ENCODE data around the gene NHS. TPM values are rescaled to one million over a fixed set of nuclear protein-coding genes. Genes with fewer than 3 reads are reported as not detected.

NHS gene
- total RNA-seq, 1 donor from 2014 or later: 1.0 TPM

DNA sequence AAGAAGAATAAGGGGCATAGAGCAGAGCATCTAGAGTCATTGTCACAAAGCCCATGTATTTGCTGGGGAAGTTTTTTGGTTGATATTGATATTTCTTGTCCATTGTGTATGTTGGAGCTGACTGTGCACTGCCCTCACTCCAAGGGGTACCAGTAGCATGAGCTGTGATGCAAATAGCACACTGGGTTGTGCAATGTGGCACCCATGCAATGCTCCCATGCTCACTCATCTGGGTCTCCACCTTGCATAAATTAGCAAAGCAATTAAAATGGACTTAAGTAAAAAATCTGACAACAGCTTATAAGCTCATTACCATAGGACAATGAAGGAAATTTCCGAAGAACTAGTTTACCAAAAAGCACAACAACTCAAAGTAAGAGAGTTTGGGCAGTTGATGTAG, 87.9 kb downstream of the NHS start:
- Histone ChIP-seq H3K9me3 (ENCODE audit: control insufficient read depth in 3 of 3, low read length in 3 of 3) (peaks cover 0 to 2% (median 0%) of the 10 kb centered on the region in 3 donors), H3K27me3 (ENCODE audit: control insufficient read depth in 3 of 3, insufficient read depth in 3 of 3, low read length in 3 of 3) (peaks cover 0 to 3% (median 0%) of the 10 kb centered on the region in 3 donors), H3K4me3 (ENCODE audit: low read length in 3 of 3) (no peak overlapping the region), H3K4me1 (ENCODE audit: control insufficient read depth in 3 of 3, insufficient read depth in 3 of 3, low read length in 3 of 3) (no peaks in the 10 kb centered on the region), H3K9ac (ENCODE audit: low read depth in 1 of 3, low read length in 3 of 3) (no peak overlapping the region), H3K36me3 (ENCODE audit: control insufficient read depth in 3 of 3, insufficient read depth in 3 of 3, low read length in 3 of 3) (no peaks in the 10 kb centered on the region), H3K27ac (ENCODE audit: low read depth, low read length) (no peak overlapping the region)

DNA sequence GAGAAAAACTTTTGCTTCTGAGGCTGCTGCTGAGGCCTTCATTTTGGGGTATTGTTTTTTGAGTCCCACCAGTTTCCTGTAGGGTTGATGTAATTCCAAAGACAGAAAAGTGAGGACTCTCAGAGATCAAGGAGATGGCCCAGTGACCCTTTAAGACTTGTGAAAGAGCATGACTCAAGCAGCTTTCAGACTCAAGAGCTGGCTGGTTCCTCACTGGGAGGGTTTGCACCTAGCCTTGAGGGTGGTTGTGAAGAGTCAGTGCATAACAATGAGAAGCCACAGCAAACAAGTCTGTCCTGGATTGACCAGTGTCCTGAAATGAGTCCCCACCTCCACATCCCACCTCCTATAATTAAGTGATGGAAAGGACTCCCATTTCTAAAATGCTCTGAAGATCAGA, 89.2 kb downstream of the NHS start:
- no peak overlapping the region for H3K27ac ChIP-seq (ENCODE audit: low read depth, low read length)
- H3K27me3 ChIP-seq (ENCODE audit: control insufficient read depth in 3 of 3, insufficient read depth in 3 of 3, low read length in 3 of 3): peaks cover 0 to 2% (median 0%) of the 10 kb centered on the region in 3 donors
- no peak overlapping the region for H3K4me3 ChIP-seq (ENCODE audit: low read length in 3 of 3)
- H3K9ac ChIP-seq (ENCODE audit: low read depth in 1 of 3, low read length in 3 of 3): no peak overlapping the region
- no peaks in the 10 kb centered on the region for H3K4me1 ChIP-seq (ENCODE audit: control insufficient read depth in 3 of 3, insufficient read depth in 3 of 3, low read length in 3 of 3)
- no peaks in the 10 kb centered on the region for H3K36me3 ChIP-seq (ENCODE audit: control insufficient read depth in 3 of 3, insufficient read depth in 3 of 3, low read length in 3 of 3)
- peaks cover 0 to 2% (median 0%) of the 10 kb centered on the region in 3 donors for H3K9me3 ChIP-seq (ENCODE audit: control insufficient read depth in 3 of 3, low read length in 3 of 3)

DNA sequence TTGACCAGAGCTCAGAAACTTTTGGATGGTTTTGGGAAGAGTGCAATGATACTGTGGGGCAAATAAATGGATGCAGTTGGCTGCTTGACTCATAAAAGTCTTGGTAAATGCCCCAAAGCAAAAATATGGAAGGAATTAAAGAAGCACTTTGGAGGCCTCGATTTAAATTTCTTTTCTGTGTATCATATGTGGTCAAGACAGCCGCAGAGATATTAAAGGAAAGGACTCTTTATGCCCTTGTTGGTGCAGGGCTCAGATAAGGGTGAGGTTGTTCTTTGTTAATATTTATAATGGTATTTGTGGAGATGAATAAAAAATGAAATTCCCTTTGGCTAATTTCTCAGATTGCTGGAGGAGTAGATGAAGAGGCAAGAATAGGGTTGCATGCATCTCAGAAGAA, 90.2 kb downstream of the NHS start:
- Histone ChIP-seq H3K27ac (ENCODE audit: low read depth, low read length) (no peak overlapping the region), H3K4me3 (ENCODE audit: low read length in 3 of 3) (no peak overlapping the region), H3K27me3 (ENCODE audit: control insufficient read depth in 3 of 3, insufficient read depth in 3 of 3, low read length in 3 of 3) (no peaks in the 10 kb centered on the region), H3K9ac (ENCODE audit: low read depth in 1 of 3, low read length in 3 of 3) (no peak overlapping the region), H3K36me3 (ENCODE audit: control insufficient read depth in 3 of 3, insufficient read depth in 3 of 3, low read length in 3 of 3) (no peaks in the 10 kb centered on the region), H3K4me1 (ENCODE audit: control insufficient read depth in 3 of 3, insufficient read depth in 3 of 3, low read length in 3 of 3) (no peaks in the 10 kb centered on the region), H3K9me3 (ENCODE audit: control insufficient read depth in 3 of 3, low read length in 3 of 3) (peaks cover 0 to 2% (median 0%) of the 10 kb centered on the region in 3 donors)

DNA sequence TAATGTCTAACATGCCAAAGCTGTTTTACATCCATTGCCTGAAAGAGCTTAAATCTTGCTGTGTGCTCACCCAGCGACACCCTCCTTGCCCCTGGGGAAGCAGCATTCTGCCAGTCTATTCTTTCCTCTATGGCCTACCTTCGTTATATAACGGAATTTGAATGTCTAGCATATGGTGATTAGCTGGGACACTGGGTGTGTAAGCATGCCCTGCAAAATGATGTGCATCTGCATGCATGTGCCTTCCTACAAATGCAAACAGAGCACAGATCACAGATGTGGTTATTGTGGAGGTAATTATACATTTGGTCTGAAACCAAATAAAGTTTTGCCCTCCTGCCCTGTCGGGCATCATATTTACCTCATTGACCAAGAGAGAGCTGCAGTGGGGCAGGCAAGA, 90.8 kb downstream of the NHS start:
- Histone ChIP-seq H3K36me3 (ENCODE audit: control insufficient read depth in 3 of 3, insufficient read depth in 3 of 3, low read length in 3 of 3) (no peaks in the 10 kb centered on the region), H3K9ac (ENCODE audit: low read depth in 1 of 3, low read length in 3 of 3) (no peak overlapping the region), H3K9me3 (ENCODE audit: control insufficient read depth in 3 of 3, low read length in 3 of 3) (peaks cover 0 to 2% (median 0%) of the 10 kb centered on the region in 3 donors), H3K27ac (ENCODE audit: low read depth, low read length) (no peak overlapping the region), H3K27me3 (ENCODE audit: control insufficient read depth in 3 of 3, insufficient read depth in 3 of 3, low read length in 3 of 3) (no peaks in the 10 kb centered on the region), H3K4me1 (ENCODE audit: control insufficient read depth in 3 of 3, insufficient read depth in 3 of 3, low read length in 3 of 3) (no peaks in the 10 kb centered on the region), H3K4me3 (ENCODE audit: low read length in 3 of 3) (no peak overlapping the region)

DNA sequence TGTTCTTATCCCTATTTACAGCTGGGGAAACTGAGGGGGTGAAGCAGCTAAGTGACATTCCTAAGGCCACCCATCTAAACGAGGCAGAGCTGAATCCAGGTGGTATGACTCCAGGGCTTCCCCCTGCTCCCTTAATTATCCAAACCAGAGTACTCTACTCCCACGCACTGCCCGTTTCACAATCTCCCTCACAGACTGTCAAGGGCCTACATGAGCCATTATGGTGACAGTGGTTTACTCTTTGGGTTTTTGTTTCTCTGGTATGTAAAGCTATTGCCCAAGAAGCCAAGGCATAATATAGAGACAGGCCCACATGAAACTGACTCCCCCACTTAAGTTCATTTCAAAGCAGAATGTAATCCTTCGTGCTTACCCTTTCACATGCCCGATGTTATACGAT, 95.1 kb downstream of the NHS start:
- Histone ChIP-seq H3K27ac (ENCODE audit: low read depth, low read length) (no peak overlapping the region), H3K36me3 (ENCODE audit: control insufficient read depth in 3 of 3, insufficient read depth in 3 of 3, low read length in 3 of 3) (no peaks in the 10 kb centered on the region), H3K27me3 (ENCODE audit: control insufficient read depth in 3 of 3, insufficient read depth in 3 of 3, low read length in 3 of 3) (no peaks in the 10 kb centered on the region), H3K9me3 (ENCODE audit: control insufficient read depth in 3 of 3, low read length in 3 of 3) (no peaks in the 10 kb centered on the region), H3K4me1 (ENCODE audit: control insufficient read depth in 3 of 3, insufficient read depth in 3 of 3, low read length in 3 of 3) (no peaks in the 10 kb centered on the region), H3K4me3 (ENCODE audit: low read length in 3 of 3) (no peak overlapping the region), H3K9ac (ENCODE audit: low read depth in 1 of 3, low read length in 3 of 3) (no peak overlapping the region)

DNA sequence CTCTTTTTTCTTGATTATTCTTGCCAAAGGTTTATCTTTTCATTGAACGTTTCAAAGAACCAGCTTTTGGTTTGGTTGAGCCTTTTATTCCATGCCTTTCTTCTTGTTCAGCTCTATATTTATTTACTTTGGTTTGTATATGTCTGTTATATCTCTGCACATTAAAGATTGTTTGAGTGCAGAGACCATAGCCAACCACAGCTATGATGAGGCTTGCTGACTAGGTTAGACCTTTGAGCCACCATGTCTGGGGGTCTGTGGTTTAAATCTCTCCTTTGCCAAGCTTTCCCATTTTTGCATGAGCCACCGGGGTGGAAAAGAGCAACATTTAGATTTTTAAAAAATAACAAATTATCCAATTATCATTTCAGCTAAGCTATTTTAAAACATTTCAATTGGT, 96.1 kb downstream of the NHS start:
- no peak overlapping the region for H3K4me3 ChIP-seq (ENCODE audit: low read length in 3 of 3)
- no peaks in the 10 kb centered on the region for H3K27me3 ChIP-seq (ENCODE audit: control insufficient read depth in 3 of 3, insufficient read depth in 3 of 3, low read length in 3 of 3)
- no peaks in the 10 kb centered on the region for H3K9me3 ChIP-seq (ENCODE audit: control insufficient read depth in 3 of 3, low read length in 3 of 3)
- no peak overlapping the region for H3K9ac ChIP-seq (ENCODE audit: low read depth in 1 of 3, low read length in 3 of 3)
- peaks cover 0 to 5% (median 0%) of the 10 kb centered on the region in 3 donors for H3K4me1 ChIP-seq (ENCODE audit: control insufficient read depth in 3 of 3, insufficient read depth in 3 of 3, low read length in 3 of 3)
- H3K36me3 ChIP-seq (ENCODE audit: control insufficient read depth in 3 of 3, insufficient read depth in 3 of 3, low read length in 3 of 3): no peaks in the 10 kb centered on the region
- H3K27ac ChIP-seq (ENCODE audit: low read depth, low read length): no peak overlapping the region

DNA sequence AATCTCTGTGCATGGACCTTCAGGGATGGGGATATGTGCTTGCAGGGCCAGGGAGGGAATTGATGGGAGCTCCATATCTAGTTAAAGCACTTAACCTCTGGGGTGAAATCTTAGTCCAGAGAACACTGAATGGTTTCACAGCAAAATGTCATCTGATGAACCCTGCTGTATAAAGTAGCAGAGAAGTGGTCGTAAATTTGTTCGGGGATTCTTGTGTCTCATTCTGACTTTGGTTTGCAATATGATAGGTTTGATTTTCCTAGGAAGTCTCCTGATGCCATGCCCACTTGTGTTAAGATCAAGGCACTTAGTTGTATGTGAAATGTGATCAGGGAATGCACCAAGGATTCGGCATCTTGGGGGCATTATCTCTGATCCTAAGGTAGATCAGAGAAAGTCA, 96.9 kb downstream of the NHS start:
- Histone ChIP-seq H3K9ac (ENCODE audit: low read depth in 1 of 3, low read length in 3 of 3) (no peak overlapping the region), H3K4me3 (ENCODE audit: low read length in 3 of 3) (no peak overlapping the region), H3K27ac (ENCODE audit: low read depth, low read length) (no peak overlapping the region), H3K27me3 (ENCODE audit: control insufficient read depth in 3 of 3, insufficient read depth in 3 of 3, low read length in 3 of 3) (no peaks in the 10 kb centered on the region), H3K4me1 (ENCODE audit: control insufficient read depth in 3 of 3, insufficient read depth in 3 of 3, low read length in 3 of 3) (peaks cover 0 to 5% (median 0%) of the 10 kb centered on the region in 3 donors), H3K36me3 (ENCODE audit: control insufficient read depth in 3 of 3, insufficient read depth in 3 of 3, low read length in 3 of 3) (no peaks in the 10 kb centered on the region), H3K9me3 (ENCODE audit: control insufficient read depth in 3 of 3, low read length in 3 of 3) (no peaks in the 10 kb centered on the region)

DNA sequence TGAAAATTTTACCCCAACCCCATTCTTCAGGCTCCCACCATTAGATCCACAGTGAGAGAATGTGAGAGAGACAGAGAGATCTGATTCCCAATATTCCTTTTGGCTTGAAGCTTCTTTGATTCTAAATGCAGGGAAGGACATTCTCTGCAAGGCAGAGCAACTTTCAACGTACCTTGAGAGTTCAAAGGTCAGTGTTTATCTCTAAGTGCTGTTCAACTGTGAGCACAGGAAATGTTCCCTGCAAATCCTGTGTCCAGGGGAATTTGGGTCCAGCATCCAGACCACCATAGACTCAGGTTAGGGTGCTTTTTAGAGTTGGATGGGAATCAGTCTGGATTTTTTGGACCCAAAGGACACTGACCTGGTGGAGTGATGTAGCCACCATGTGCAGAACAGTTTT, 97.4 kb downstream of the NHS start:
- no peaks in the 10 kb centered on the region for H3K36me3 ChIP-seq (ENCODE audit: control insufficient read depth in 3 of 3, insufficient read depth in 3 of 3, low read length in 3 of 3)
- H3K9ac ChIP-seq (ENCODE audit: low read depth in 1 of 3, low read length in 3 of 3): no peak overlapping the region
- H3K27me3 ChIP-seq (ENCODE audit: control insufficient read depth in 3 of 3, insufficient read depth in 3 of 3, low read length in 3 of 3): no peaks in the 10 kb centered on the region
- peaks cover 0 to 5% (median 0%) of the 10 kb centered on the region in 3 donors for H3K4me1 ChIP-seq (ENCODE audit: control insufficient read depth in 3 of 3, insufficient read depth in 3 of 3, low read length in 3 of 3)
- H3K27ac ChIP-seq (ENCODE audit: low read depth, low read length): no peak overlapping the region
- no peaks in the 10 kb centered on the region for H3K9me3 ChIP-seq (ENCODE audit: control insufficient read depth in 3 of 3, low read length in 3 of 3)
- no peak overlapping the region for H3K4me3 ChIP-seq (ENCODE audit: low read length in 3 of 3)

DNA sequence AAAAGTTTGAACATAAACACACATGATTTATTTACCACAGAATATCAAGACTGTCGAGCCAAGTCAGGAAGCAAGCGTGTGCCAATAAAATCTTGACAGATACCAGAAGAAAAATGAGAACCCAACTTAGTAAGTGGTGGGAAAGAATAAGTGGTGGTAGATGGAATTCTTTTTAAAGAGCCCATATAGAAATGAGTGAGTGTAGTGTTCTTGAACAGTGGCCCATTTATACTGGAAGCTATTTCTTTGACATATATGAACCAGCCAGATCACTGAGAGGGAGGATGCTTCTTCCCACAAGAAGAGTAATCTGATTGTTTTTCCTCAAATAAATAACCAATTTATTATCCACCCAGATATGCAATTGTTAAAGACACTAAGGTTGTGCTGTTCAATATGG, 98.0 kb downstream of the NHS start:
- no peaks in the 10 kb centered on the region for H3K9me3 ChIP-seq (ENCODE audit: control insufficient read depth in 3 of 3, low read length in 3 of 3)
- H3K27me3 ChIP-seq (ENCODE audit: control insufficient read depth in 3 of 3, insufficient read depth in 3 of 3, low read length in 3 of 3): no peaks in the 10 kb centered on the region
- no peak overlapping the region for H3K27ac ChIP-seq (ENCODE audit: low read depth, low read length)
- H3K36me3 ChIP-seq (ENCODE audit: control insufficient read depth in 3 of 3, insufficient read depth in 3 of 3, low read length in 3 of 3): no peaks in the 10 kb centered on the region
- peaks cover 0 to 5% (median 0%) of the 10 kb centered on the region in 3 donors for H3K4me1 ChIP-seq (ENCODE audit: control insufficient read depth in 3 of 3, insufficient read depth in 3 of 3, low read length in 3 of 3)
- H3K9ac ChIP-seq (ENCODE audit: low read depth in 1 of 3, low read length in 3 of 3): no peak overlapping the region
- no peak overlapping the region for H3K4me3 ChIP-seq (ENCODE audit: low read length in 3 of 3)

DNA sequence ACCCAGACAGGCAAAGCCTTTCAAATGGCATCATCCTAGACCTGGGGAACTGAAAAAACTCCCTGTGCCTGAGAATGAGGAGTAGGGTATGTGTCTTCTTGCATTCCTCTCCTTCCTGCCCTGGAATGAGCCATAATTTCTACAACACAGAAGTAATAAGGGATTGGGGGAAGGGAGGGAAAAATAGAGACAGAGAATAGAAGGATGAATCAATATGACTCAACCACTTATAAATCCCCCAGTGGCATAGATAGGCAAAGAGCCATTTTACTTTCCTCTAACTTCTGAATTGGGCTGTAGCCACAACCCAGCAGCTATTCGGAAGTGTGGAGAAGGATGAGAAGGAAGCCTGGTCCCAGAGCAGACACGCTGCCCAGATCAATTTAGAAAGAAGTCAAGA, 99.9 kb downstream of the NHS start:
- Histone ChIP-seq H3K36me3 (ENCODE audit: control insufficient read depth in 3 of 3, insufficient read depth in 3 of 3, low read length in 3 of 3) (no peaks in the 10 kb centered on the region), H3K4me3 (ENCODE audit: low read length in 3 of 3) (no peak overlapping the region), H3K9me3 (ENCODE audit: control insufficient read depth in 3 of 3, low read length in 3 of 3) (no peaks in the 10 kb centered on the region), H3K4me1 (ENCODE audit: control insufficient read depth in 3 of 3, insufficient read depth in 3 of 3, low read length in 3 of 3) (peaks cover 0 to 5% (median 0%) of the 10 kb centered on the region in 3 donors), H3K9ac (ENCODE audit: low read depth in 1 of 3, low read length in 3 of 3) (no peak overlapping the region), H3K27me3 (ENCODE audit: control insufficient read depth in 3 of 3, insufficient read depth in 3 of 3, low read length in 3 of 3) (no peaks in the 10 kb centered on the region), H3K27ac (ENCODE audit: low read depth, low read length) (no peak overlapping the region)
